HCT116 (cell line): ENCODE measurements around the gene MAP3K4.

Experiments
- EGR1 ChIP-seq: IDR thresholded peaks from 2 replicates; pipeline ENCODE4 v1.6.1; 2012; ENCODE audit warnings: low read depth
- EZH2 ChIP-seq: fragments of 200-600 bp; sonication (generic); IDR thresholded peaks from 2 replicates; pipeline ENCODE4 v1.6.1; 2017; ENCODE audit warnings: antibody characterized with exemption, mixed run types
- EZH2phosphoT487 ChIP-seq: fragments of 200-600 bp; IDR thresholded peaks from 2 replicates; pipeline ENCODE4 v1.6.1; 2018; ENCODE audit warnings: antibody characterized with exemption, borderline replicate concordance
- POLR2AphosphoS5 ChIP-seq: IDR thresholded peaks from 2 replicates; pipeline ENCODE4 v1.6.1; 2011; ENCODE audit warnings: mild to moderate bottlenecking, low read depth, low read length, moderate library complexity
- TF ChIP-seq, protein P1 (sequence below): IDR thresholded peaks from 2 replicates; pipeline ENCODE4 v1.6.1; 2012
- TF ChIP-seq, protein P2 (sequence below), 3 experiments: fragments of 200-600 bp in 1 of 3; sonication (generic) in 1 of 3; IDR thresholded peaks in 2 of 3; conservative IDR thresholded peaks in 1 of 3; 2 replicates each; pipeline ENCODE4 v1.5.1; 2012 to 2017; ENCODE audit warnings: low read depth in 2 of 3, low read length in 2 of 3, antibody characterized with exemption in 1 of 3, borderline replicate concordance in 1 of 3, control low read depth in 1 of 3, mild to moderate bottlenecking in 1 of 3, mixed read lengths in 1 of 3, mixed run types in 1 of 3, moderate library complexity in 1 of 3; ENCODE audit not compliant: insufficient read depth in 1 of 3

DNA sequence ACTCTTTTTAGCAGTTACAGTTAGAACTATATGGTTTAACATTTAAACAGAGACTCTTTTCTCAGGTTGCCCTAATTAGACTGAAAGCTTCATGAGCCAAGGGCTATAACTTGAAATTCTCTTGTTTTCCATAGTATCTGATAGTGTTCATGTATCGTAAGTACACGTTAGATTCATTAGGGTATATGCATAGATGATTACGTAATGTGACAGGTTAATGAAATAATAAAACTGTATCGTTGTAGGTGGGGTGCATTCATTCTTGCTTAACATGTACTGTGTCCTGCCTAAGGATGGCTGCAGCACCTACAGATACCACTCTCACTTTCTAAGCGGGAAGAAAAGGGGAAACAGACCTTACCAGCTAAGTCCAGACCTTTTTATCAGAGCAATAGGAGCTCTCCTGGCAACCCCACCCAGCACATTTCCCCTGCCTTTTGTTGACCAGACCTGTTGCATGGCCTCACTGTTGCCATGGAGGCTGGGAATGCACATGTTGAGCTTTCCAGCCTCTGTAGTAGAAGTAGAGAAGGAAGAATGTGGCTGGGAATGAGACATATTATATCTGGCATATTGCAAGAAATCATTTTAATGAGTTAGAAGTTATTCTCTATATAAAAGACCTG lies 83.0 kb downstream of the MAP3K4 start:
- TF ChIP-seq, protein P1, sequence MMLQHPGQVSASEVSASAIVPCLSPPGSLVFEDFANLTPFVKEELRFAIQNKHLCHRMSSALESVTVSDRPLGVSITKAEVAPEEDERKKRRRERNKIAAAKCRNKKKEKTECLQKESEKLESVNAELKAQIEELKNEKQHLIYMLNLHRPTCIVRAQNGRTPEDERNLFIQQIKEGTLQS, result no peak
- TF ChIP-seq, protein P2, sequence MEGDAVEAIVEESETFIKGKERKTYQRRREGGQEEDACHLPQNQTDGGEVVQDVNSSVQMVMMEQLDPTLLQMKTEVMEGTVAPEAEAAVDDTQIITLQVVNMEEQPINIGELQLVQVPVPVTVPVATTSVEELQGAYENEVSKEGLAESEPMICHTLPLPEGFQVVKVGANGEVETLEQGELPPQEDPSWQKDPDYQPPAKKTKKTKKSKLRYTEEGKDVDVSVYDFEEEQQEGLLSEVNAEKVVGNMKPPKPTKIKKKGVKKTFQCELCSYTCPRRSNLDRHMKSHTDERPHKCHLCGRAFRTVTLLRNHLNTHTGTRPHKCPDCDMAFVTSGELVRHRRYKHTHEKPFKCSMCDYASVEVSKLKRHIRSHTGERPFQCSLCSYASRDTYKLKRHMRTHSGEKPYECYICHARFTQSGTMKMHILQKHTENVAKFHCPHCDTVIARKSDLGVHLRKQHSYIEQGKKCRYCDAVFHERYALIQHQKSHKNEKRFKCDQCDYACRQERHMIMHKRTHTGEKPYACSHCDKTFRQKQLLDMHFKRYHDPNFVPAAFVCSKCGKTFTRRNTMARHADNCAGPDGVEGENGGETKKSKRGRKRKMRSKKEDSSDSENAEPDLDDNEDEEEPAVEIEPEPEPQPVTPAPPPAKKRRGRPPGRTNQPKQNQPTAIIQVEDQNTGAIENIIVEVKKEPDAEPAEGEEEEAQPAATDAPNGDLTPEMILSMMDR (IDR thresholded peaks at IDR 0.05 in 2 of 3, conservative IDR thresholded peaks at IDR 0.05 in 1 of 3; ENCODE audit: borderline replicate concordance in 1 of 3, insufficient read depth in 1 of 3, low read depth in 2 of 3, low read length in 2 of 3), result no peak
- TF ChIP-seq EZH2 (no peak), EGR1 (no peak), POLR2AphosphoS5 (no peak), EZH2phosphoT487 (no peak)
